ENCODE results near the gene TMEM134.
"Not testable (repeated sequence)": the region's sequence is repeated elsewhere in the genome, so short reads cannot be mapped to it uniquely, and the experiment has no call there.

Gene TMEM134

DNA sequence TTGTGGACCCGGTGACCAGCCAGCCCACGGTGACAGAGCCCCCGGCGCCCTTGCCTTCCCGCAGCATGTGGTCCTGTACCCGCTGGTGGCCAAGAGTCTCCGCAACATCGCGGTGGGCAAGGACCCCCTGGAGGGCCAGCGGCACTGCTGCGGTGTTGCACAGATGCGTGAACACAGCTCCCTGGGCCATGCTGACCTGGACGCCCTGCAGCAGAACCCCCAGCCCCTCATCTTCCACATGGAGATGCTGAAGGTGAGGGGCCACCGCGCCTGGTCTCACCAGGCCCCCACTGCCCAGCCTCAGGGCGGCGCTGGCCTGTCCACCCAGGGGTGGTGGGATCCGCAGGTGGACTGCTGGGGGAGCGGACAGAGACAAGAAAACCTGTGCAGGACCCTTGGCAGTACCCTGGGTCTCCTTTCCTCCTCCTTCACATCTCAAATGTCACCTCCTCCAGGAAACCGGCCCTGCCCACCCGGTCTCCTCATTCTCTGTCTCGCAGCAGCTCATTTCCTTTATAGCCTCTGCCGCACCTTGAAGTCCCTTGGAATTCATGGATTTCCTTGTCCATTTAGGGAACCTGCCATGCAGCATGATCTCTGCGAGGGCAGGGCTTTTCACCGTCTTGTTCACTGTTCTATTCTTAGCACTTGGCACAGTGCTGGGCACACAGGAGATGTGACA, 20.3 kb upstream of the TMEM134 start:
- H3K4me3 ChIP-seq (replicated peaks; ENCODE audit: low read depth, low read length), result no peak overlapping the region
- TF ChIP-seq, protein P1, sequence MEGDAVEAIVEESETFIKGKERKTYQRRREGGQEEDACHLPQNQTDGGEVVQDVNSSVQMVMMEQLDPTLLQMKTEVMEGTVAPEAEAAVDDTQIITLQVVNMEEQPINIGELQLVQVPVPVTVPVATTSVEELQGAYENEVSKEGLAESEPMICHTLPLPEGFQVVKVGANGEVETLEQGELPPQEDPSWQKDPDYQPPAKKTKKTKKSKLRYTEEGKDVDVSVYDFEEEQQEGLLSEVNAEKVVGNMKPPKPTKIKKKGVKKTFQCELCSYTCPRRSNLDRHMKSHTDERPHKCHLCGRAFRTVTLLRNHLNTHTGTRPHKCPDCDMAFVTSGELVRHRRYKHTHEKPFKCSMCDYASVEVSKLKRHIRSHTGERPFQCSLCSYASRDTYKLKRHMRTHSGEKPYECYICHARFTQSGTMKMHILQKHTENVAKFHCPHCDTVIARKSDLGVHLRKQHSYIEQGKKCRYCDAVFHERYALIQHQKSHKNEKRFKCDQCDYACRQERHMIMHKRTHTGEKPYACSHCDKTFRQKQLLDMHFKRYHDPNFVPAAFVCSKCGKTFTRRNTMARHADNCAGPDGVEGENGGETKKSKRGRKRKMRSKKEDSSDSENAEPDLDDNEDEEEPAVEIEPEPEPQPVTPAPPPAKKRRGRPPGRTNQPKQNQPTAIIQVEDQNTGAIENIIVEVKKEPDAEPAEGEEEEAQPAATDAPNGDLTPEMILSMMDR (IDR thresholded peaks at IDR 0.05; ENCODE audit: low read length, missing control alignments), result no peak
- no peak for DNase-seq (ENCODE audit: low read depth)

- TF ChIP-seq, protein P1 (IDR thresholded peaks at IDR 0.05; ENCODE audit: low read length, missing control alignments), result no peak
- H3K4me3 ChIP-seq (replicated peaks; ENCODE audit: low read depth, low read length), result no peak overlapping the region
- DNase-seq (ENCODE audit: low read depth), result no peak
These were observed 17.6 kb upstream of the TMEM134 start for GRCh38 chr11:67486481-67487195.

DNA sequence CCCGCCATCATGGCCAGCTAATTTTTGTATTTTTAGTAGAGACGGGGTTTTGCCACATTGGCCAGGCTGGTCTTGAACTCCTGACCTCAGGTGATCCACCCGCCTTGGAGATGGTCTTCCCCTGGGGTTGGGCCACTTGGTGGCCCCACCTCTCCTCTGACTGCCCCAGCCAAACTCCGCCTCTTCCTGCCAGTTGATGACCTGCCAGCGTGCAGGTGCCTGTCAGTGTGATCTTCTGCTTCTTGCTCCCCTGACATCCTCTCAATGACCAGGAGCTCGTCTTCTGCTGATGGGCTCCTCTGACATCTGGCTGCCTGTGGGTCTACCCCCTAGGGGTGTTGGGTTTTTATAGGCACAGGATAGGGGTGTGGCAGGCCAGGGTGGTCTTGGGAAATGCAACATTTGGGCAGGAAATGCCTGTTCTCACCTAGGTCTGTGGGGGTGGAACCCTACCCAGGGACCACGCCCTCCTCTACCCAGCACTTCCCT, 16.9 kb upstream of the TMEM134 start:
- not testable (repeated sequence) for DNase-seq (ENCODE audit: low read depth); H3K4me3 ChIP-seq (replicated peaks; ENCODE audit: low read depth, low read length)

GRCh38 chr11:67484847-67485311, 15.8 kb upstream of the TMEM134 start:
- DNase-seq (ENCODE audit: low read depth), result no peak
- TF ChIP-seq, protein P1 (IDR thresholded peaks at IDR 0.05; ENCODE audit: low read length, missing control alignments), result no peak
- H3K4me3 ChIP-seq (replicated peaks; ENCODE audit: low read depth, low read length), result no peak overlapping the region

- peak overlapping the region; percentile 76 for H3K4me3 ChIP-seq (replicated peaks; ENCODE audit: low read depth, low read length)
- no peak for DNase-seq (ENCODE audit: low read depth)
- TF ChIP-seq, protein P1 (IDR thresholded peaks at IDR 0.05; ENCODE audit: low read length, missing control alignments), result no peak
These were observed 15.0 kb upstream of the TMEM134 start for GRCh38 chr11:67483831-67484665.

DNA sequence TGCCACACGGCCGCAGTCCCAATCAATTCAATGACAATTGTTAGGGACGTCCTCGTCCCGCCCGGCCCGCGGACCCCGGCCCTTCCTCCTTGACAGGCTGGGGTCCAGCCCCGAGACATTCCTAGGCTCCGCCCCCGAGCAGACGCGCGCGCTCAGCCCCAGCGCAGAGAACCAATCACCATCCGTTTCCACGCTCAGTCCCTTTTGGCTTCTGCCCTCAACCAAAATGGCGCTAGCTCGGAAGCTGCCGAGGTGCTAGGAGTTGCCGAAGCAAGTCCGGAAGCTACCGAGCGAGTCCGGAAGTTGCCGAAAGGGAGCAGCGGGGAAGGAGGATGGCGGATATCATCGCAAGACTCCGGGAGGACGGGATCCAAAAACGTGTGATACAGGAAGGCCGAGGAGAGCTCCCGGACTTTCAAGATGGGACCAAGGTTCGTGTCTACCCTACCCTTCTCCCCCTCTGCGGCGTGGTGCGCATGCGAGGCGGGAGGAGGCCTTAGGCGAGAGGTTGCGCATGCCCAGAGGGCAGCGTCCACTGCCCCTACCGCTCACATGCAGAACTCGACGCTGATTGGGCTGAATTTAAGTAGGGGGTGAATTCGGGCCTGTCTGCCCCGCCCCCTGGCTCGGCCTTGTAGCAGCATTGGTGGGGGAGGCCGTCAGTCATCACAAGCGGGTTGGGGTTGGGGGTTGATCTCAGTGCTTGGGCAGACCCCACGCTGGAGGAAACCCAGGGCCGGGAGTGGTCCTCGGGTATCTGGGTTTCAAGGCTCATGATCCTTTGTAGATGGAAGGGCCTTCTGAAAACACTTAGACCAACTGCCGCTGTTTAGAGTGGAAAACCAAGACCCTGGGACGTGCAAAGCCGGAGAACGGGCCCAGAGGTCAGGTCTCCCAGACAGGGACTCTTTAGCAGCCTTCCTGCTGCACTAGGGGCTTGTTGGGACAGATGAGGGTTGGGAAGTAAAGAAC, 14.1 kb upstream of the TMEM134 start, which contains the start of gene AIP:
Gene AIP (plus strand): TSS at position 200 of the 972 bp plus-strand sequence. CDS start 133 bp downstream, at position 333.
- peak; percentile 98 for DNase-seq (ENCODE audit: low read depth)
- TF ChIP-seq, protein P1 (IDR thresholded peaks at IDR 0.05; ENCODE audit: low read length, missing control alignments), result no peak

More for the DNA sequence above, 14.1 kb upstream of the TMEM134 start, which contains the start of gene AIP:
- H3K4me3 ChIP-seq (replicated peaks; ENCODE audit: low read depth, low read length), result peak within 1 kb of the TSS; percentile 76

Measured in fibroblast of pulmonary artery (primary cell).